ENCODE results near the gene LENG9. TPM values are rescaled to one million over a fixed set of nuclear protein-coding genes. Genes with fewer than 3 reads are reported as not detected.

Gene LENG9
- total RNA-seq, 1 experiment from 2014 or later, result 8.6 TPM

GRCh38 chr19:54418030-54418929 lies 45.3 kb downstream of the LENG9 start:
- DNase-seq (ENCODE audit: low read depth), result no peak
- in situ Hi-C loops (cut with HindIII; ENCODE audit: low pct_unique_long_range_greater_than_20kb, low sequenced_read_pairs), result no loop called here

GRCh38 chr19:54416695-54417491 lies 46.7 kb downstream of the LENG9 start:
- DNase-seq (ENCODE audit: low read depth), result no peak
- in situ Hi-C loops (cut with HindIII; ENCODE audit: low pct_unique_long_range_greater_than_20kb, low sequenced_read_pairs), result no loop called here

GRCh38 chr19:54415901-54416673 lies 47.5 kb downstream of the LENG9 start:
- no peak for DNase-seq (ENCODE audit: low read depth)
- in situ Hi-C loops (cut with HindIII; ENCODE audit: low pct_unique_long_range_greater_than_20kb, low sequenced_read_pairs), result no loop called here

- DNase-seq (ENCODE audit: low read depth), result no peak
- in situ Hi-C loops (cut with HindIII; ENCODE audit: low pct_unique_long_range_greater_than_20kb, low sequenced_read_pairs), result no loop called here
These were observed 48.2 kb downstream of the LENG9 start, which contains the start of gene TTYH1 for GRCh38 chr19:54415208-54415900. Gene TTYH1 (plus strand): TSS chr19:54415464. CDS start chr19:54415553, 89 bp downstream.

- DNase-seq (ENCODE audit: low read depth), result no peak
- in situ Hi-C loops (cut with HindIII; ENCODE audit: low pct_unique_long_range_greater_than_20kb, low sequenced_read_pairs), result no loop called here
These were observed 49.4 kb downstream of the LENG9 start for GRCh38 chr19:54414156-54414555.

- in situ Hi-C loops (cut with HindIII; ENCODE audit: low pct_unique_long_range_greater_than_20kb, low sequenced_read_pairs), result no loop called here
- DNase-seq (ENCODE audit: low read depth), result no peak
These were observed 50.7 kb downstream of the LENG9 start for GRCh38 chr19:54412877-54413276.

Other genes with a start within 250 kb of the LENG9 start
- not detected in 2 replicates for gene LILRB3, start 240.8 kb downstream of the LENG9 start, total RNA-seq (2014; rRNA removed; shearing (Covaris generic); ENCODE audit: low replicate concordance)
- gene LILRA6, start 221.0 kb downstream of the LENG9 start, total RNA-seq (2014; rRNA removed; shearing (Covaris generic); ENCODE audit: low replicate concordance), result not detected in 2 replicates
- gene LILRB5, start 206.5 kb downstream of the LENG9 start, total RNA-seq (2014; rRNA removed; shearing (Covaris generic); ENCODE audit: low replicate concordance), result not detected in 2 replicates
- not detected in 2 replicates for gene LILRB2, start 182.7 kb downstream of the LENG9 start, total RNA-seq (2014; rRNA removed; shearing (Covaris generic); ENCODE audit: low replicate concordance)
- not detected in 2 replicates for gene LILRA5, start 150.6 kb downstream of the LENG9 start, total RNA-seq (2014; rRNA removed; shearing (Covaris generic); ENCODE audit: low replicate concordance)
- not detected in 2 replicates for gene LILRA4, start 124.6 kb downstream of the LENG9 start, total RNA-seq (2014; rRNA removed; shearing (Covaris generic); ENCODE audit: low replicate concordance)
- gene LAIR1, start 98.8 kb downstream of the LENG9 start, total RNA-seq (2014; rRNA removed; shearing (Covaris generic); ENCODE audit: low replicate concordance), result not detected in 2 replicates
- gene TTYH1, start 48.3 kb downstream of the LENG9 start, total RNA-seq (2014; rRNA removed; shearing (Covaris generic); ENCODE audit: low replicate concordance), result not detected in 2 replicates
- gene LENG8, start 14.6 kb downstream of the LENG9 start, total RNA-seq (2014; rRNA removed; shearing (Covaris generic); ENCODE audit: low replicate concordance), result 3.6 and 12.0 TPM in 2 replicates
- 0.93 TPM in 1 of 2 replicates, not detected in the other for gene CDC42EP5, start 9.5 kb upstream of the LENG9 start, total RNA-seq (2014; rRNA removed; shearing (Covaris generic); ENCODE audit: low replicate concordance)
- gene LAIR2, start 39.1 kb upstream of the LENG9 start, total RNA-seq (2014; rRNA removed; shearing (Covaris generic); ENCODE audit: low replicate concordance), result not detected in 2 replicates
- gene LILRA2, start 110.0 kb upstream of the LENG9 start, total RNA-seq (2014; rRNA removed; shearing (Covaris generic); ENCODE audit: low replicate concordance), result not detected in 2 replicates
- gene LILRA1, start 129.9 kb upstream of the LENG9 start, total RNA-seq (2014; rRNA removed; shearing (Covaris generic); ENCODE audit: low replicate concordance), result not detected in 2 replicates
- not detected in 2 replicates for gene LILRB1, start 166.7 kb upstream of the LENG9 start, total RNA-seq (2014; rRNA removed; shearing (Covaris generic); ENCODE audit: low replicate concordance)
- not detected in 2 replicates for gene LILRB4, start 199.2 kb upstream of the LENG9 start, total RNA-seq (2014; rRNA removed; shearing (Covaris generic); ENCODE audit: low replicate concordance)